IPS-NIHi11 (cell line): ENCODE measurements around the gene SDK1.

Source experiments
- DNase-seq: peaks from one replicate; pipeline ENCODE4 v3.0.0; 2012; ENCODE audit warnings: mixed read lengths, low spot score

The SDK1 gene

DNA sequence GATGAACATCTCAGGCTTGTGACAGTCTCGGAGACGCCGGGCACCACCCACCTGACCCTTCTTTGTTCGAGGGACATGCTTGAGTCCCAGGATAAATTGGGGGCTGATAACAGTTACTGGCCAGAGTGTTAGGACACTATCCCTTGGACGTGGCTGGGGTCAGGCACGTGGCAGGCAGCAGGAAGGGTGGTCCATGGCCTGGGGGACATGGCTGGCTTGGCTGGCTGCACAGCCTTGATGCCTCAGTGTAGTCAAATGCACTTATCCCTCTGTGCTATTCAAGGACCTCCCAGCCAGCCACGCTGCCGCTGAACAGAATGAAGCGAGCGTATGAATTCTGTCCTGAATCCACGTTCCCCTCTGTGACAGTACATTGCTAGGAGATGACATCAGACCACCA lies 719.0 kb downstream of the SDK1 start:
- DNase-seq: no peak

DNA sequence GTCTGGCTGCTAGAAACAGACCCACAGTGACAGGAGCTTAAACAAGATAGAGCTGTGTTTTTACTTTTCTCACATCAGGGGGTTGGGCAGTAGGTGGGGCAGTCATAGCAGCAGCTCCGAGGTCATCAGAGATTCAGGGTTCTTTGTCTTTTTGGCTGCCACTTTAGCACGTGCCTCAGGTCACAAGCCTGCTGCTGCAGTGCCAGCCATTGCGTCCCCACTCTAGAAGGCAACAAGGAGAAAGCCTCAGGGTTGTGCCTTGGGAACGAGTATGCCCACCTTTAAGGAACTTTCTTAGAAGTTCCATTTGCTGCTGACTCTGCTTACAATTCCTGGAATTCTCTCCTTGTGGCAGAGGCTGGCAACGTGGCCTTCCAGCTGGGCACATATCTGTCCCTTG lies 720.4 kb downstream of the SDK1 start:
- DNase-seq: no peak

DNA sequence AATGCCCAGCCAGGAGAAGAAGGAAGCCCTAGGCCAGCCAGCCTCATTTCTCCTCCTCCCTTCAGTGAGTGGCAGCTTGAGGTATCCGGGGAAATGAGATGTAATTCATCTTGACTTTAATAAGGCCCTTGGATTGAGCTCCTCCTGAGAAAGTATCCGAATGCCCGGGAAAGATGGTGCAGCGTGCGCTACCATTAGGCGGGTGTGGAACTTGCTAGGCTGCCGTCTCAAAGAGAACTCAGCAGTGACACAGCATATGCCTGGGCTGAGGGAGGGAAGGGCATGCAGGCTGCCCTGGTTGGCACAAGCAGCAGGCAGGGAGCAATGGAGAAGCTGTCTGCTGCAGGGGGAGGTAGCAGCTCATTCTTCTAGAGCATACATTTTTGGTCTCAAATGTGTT lies 721.2 kb downstream of the SDK1 start:
- DNase-seq: no peak

DNA sequence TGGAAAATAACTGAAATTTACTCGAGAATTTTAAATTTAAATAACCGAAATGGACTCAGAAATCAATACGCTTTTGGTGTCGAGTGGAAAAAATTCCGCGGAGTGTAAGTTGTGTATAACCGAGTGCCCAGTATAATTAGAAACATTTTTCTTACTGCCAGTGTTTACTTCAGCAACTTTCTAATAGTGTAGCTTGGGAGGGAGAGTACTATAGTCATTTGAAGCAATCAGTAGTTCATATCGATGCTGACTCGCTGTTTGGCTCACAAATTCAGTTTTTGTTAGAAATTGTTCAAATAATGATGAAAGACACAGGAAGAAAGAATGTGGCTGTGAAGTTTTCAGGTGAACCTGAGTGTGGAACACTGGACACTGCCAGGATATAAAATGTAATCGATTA lies 722.5 kb downstream of the SDK1 start:
- DNase-seq: no peak

DNA sequence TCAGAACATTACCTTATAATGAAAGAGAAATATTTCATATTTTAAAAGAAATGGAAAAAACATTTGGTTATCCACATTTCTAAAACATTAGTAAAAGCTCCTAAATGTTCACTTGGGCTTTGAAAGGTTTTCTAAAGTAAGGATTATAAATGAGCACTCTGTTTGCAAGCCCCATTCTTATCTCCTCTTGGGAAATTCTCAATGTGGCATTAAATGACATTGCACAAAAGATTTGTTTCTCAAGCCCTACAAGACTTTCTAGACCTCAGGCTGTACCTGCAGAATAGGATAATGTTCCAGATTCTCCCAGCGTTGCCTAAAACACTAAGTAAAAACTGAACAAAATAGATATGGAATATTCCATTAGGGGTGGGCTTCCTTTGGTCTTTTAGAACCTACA lies 723.1 kb downstream of the SDK1 start:
- DNase-seq: no peak

DNA sequence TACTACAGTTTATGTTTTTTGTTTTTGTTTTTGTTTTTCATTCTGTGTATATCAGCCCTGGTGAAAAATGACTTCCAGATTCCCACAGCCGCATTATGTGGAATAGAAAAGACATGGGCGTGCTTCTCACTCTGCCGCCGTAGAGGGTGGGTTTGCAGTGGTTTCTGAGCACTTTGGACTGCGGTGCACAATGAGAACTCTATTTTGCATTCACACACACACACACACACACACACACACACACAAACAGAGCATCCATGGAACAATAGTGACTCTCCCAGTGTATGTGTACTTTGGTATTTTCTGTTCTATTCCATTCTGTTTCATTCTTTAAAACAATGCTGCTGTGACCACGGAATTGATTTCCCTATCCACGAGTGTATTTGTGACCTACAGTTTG lies 723.8 kb downstream of the SDK1 start:
- DNase-seq: no peak

DNA sequence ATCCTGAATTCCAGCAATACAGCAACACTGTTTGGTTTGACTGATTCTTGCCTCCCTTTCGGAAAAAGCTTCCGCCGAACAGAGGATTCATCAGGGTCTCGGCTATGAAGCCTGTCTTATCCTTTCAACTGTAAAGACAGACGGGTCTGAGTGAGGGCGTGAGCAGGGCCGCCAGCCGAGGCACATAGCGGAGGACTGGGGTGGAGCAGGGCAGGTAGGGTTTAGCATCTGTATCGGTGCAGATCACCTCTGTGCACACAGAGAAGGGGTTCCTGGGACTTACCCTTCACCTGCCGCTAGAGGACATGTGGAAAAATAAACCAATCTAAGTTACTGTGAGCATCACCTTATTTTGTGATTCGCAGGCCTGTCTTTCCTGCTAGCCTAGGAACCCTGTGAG lies 724.2 kb downstream of the SDK1 start:
- no peak for DNase-seq

DNA sequence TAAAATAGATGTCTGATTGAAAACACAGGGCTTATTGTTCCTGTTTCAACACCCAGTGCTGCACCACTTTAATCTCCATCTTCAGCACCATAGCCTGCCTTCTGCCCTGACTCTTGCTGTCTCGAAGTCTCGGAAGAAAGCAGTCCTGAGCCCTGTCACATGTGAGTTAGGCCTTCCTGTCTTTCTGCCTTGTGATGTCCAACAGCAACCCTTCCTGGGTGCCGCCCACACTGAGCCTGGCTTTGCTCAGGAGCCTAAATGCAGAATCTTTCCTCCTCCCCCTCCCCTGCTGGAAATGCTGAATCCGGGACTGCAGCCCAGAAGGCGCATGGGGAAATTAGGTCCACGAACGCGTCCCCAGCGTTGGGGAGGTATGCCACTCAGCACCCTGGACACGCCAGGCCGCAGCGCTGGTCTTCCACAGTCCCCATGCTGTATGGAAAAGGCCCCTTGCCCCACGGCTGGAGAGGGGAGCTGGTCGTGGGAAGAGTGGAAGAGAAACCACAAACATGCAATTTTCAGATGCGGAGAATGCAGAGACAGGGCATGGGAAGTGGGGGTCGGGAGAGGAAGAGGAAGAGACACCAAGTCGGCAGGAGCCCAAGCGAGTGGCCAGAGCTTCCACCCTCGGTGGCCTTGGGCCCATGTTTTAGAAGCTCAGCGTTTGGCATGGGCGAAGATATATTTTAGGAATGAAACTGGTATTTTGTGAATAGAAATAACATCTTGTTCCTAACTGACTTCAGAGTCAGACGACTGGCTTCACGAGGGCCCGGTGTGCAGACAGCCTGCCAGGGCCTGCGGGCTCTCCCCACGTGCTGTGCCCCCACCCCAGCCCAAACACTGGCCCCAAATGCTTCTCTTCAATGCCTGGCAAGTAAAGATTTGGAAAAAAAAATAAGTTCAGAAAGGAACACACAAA lies 724.9 kb downstream of the SDK1 start:
- DNase-seq: no peak

DNA sequence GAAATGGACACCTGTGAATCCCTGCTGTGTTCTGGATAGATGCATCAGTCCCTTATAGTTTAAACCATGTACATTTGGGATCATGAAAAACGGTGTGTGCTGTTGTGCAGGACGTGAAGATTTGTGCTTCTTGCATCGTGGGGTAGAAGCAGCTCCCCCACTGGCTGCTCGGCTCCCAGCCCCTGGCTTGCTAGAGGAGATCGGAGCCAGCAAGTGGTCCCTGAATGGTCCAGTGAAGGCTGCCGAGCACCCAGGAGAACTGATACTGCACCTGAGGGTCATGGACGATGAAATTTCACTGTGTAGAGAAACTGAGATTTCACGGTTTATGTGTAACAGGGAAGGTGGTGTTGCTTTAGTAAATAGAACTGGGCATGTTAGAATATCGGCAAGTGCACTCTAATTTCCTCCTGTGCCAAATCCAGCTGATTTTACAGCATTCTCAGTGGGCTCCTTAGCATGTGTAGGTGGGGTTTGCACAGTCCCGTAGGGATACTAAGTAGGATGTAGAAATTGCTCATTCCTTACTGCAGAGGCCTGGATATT lies 726.0 kb downstream of the SDK1 start:
- no peak for DNase-seq

DNA sequence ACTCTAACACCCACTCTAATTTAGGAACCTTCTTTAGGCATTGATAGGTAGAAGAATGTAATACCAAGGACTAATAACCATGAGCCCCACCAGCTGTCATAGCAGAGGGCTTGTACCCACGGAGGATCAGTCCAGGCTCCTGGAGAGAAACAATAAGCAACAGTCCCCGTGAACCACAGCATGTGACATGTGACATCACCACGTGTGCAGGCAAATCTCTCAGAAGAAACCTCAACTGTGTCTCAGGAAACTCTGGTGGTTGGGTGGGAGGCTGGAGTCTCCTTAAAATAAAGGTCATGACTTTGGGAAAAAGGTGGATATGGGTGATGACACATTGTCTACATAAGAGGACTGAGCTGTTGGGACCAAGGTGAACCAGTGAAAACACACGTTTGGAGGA lies 727.2 kb downstream of the SDK1 start:
- DNase-seq: no peak

DNA sequence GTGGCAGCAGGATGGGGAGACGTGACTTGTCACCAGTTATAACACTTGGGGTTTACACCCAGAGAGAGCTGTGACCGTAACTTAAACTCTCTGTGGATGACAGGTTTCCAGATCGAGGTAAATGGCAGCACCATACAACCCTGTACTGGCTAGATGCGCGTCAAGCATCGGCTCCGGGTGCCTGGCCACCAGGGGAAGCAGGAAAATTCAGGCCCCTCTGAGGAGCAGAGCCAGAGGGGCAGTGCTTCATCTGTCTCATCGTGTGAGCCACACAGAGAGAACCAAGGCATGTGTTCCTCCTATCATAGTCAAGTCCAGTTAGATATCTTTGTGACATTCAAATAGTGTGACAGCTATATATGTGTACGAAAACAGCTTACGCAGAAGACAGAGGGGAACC lies 728.9 kb downstream of the SDK1 start:
- no peak for DNase-seq

DNA sequence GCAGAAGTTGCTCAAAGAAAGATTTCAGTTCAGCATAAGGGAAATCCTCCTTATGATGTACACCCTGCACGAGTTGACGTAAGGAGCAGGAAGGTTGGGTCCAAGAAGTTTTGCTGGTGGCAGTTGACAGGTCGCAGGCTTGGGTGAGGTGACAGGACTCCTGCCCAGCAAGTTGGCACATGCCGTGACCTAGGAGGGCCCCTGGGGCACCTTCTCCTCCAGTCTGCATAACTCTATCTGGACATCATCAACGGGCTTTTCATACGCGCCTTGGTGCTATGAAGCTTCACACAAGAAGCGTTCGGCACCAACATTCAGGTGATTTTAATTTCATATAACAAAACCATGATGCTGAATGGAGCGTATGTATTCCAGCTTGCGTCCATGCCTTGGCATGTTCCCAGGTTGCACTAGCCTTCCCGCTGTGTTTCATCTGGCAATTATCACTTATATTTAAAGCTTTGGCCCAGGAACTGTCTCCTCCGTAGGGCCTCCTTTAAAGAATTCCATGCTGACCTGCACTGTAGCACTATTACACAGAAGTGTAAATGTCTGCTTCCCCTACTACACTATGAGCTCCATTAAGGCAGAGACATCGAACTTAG lies 729.4 kb downstream of the SDK1 start:
- no peak for DNase-seq

DNA sequence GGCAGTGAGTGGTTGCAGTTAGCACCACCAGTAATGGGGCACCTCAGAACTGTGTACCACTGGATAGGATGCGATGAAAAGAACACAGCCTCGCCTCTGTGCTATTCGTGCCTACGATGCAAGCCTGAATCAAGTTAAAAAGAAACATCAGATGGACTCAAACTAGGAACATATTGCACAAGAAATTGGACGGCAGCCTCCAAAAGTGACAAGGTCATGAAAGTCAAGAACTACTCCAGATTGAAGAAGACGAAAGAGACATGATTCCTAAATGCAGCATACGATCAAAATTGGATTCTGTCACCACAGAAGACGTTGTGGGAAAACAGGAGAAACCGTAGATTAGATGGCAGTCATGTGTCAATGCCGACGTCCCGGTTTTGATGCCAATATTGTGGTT lies 732.9 kb downstream of the SDK1 start:
- no peak for DNase-seq

DNA sequence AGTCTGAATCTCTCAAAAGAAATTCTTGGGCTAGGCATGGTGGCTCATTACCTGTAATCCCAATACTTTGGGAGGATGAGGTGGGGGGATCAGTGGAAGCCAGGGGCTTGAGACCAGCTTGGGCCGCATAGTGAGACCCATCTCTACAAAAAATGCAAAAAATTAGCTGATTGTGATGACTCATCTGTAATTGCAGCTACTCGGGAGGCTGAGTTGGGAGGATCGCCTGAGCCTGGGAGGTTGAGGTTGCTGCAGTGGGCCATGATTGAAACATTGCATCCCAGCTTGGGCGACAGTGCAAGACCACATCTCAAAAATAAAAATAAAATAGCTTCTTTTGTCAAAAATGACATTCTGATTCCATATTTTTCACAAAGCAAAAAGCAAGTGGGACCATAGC lies 736.3 kb downstream of the SDK1 start:
- DNase-seq: no peak

DNA sequence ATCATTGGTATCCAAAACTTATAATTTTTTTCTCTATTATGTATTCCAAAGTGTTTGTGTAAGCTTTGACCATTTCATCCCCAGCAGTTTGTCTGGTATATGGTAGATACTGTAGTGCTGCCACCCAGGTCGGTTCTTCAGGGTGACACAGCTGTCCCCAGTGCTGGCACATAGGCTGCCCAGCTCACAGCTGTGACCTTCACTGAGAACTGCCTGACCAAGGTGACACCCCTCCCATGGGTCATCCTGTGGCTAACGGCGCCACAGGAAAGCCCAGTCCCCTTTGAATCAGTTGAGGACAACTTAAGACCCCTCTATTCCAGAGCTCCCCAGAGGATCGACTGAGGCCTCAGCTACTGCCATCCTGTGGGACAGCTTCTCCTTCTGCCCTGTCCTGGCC lies 736.8 kb downstream of the SDK1 start:
- DNase-seq: no peak

DNA sequence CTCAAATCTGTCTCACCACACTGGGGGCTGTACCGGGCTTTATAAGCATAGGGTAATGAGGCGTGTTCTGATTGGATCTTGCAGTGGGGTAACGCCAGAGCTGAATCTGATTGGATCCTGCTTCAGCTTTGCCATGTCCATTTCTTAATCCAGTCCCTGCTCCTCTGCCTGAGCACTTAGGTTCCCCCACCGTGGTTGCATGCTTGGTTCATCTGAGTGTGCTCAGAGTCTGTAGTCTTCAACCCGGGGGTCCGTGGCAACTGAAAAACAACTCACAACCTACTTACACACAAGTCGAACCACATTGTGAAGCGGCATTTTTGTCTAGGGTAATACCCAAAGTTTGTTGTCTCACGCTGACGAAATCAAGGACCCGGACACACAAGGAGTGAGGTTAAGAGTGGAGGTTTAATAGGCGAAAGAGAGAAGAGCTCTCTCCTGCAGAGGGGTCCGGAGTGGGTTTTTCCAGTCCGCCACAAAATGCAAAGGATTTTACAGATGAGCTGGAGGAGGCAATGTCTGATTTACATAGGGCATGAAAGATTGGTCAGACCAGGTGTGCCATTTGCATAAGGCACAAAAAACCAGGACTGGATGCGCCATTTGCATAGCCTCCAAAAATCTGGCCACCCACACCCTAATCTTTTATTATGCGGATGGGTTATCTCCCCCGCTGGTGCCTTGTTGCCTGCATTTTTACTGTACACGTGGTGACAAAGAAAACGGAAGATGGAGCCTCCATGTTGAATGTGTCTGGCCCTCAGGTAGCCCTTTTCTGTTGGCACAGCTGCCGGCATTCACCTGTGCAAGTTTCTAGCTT lies 739.3 kb downstream of the SDK1 start:
- no peak for DNase-seq

DNA sequence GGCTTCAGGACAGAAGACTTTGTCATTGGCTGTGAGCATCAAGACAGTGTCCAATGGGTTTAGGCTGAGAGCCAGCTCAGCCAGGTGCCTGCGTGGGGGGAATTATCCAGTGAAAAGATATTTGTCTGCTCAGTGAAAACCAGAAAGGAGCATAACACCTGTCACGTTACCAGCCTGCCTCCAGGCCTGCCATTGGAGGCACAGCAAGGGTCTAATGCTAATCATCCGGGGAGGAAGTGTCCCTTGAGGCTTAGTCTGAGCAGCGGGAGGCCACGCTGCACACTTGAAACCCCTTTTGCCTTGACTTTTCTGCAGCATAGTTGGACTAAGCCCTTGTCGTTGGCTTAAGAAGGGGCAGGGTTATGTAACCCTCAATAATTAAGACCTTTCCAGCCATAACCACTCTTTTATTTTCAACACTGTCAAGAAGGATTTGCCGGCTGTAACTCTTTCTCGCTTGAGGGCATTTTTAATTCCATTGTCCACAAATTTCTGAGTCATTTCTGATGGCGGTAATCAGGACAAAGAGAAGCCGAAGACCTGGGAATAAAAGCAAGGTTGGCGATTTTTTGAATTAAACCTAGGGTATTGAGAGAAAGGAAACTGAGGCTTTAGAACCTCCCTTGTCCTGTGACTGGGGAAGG lies 741.5 kb downstream of the SDK1 start:
- no peak for DNase-seq

DNA sequence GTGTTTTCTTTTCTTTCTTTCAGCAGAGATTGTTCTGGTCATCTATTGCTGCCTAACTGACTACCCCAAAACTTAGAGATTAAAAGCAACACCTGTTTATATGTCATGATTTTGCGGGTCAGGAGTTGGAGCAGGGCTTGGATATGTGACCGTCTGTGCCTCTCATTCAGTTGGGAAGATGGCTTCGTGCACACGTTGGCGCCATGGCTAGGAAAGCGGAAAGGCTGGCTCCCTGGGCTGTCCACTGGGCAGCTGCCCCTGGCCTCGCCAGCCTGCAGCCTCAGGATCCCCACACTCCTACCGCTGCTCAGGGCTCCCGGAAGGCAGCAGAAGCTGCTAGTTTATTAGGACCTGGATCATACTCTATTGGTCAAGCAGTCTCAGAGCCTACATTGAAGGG lies 742.9 kb downstream of the SDK1 start:
- DNase-seq: no peak

DNA sequence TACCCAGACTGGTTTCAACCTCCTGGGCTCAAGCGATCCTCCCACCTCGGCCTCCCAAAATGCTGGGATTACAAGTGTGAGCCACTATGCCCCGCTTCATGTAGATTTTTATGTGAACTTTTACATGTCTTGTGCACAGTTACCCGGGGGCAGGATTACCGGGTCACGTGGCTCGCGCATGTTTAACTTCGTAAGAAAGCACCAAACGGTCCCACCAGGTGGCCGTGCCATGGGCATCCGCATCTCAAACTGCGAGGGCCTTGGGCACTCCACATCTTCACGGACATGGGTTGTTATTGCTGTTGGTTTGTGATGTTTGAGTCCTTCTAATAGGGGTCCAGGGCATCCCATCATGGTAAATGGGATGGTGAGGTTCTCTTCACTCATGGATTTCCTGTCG lies 744.4 kb downstream of the SDK1 start:
- no peak for DNase-seq

DNA sequence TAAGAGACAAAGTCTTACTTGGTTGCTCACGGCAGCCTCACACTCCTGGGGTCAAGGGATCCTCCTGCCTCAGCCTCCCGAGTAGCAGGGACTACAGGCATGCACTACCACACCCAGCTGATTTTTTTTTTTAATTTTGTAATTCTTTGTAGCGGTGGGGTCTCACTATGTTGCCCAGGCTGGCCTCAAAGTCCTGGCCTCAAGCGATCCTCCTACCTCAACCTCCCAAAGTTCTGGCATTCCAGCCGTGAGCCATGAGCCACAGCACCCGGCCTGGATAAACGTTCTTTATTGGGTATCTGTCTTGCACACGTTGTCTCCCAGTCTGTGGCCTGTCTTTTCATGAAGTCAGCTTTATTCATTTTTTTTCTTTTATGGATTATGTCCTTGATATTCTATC lies 744.9 kb downstream of the SDK1 start:
- no peak for DNase-seq

DNA sequence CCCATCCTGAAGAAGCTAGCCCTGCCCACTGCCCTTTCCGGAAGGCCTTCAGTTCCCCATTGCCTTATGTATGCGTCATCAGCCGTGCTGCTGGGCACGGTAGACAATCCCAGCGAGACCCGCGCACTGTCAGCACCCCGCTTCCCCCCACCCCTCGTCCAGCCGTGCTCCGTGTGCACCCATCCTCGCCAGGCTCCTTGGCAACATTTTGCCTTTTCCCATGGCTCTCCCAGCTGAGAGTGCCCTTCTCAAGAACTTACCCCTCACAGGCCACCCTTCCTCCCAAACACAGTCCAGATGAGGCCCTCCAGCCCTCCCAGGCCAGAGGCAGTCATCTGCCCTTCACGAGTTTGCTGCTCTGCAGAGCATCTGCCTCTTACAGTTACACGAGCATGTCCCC lies 747.3 kb downstream of the SDK1 start:
- DNase-seq: no peak

DNA sequence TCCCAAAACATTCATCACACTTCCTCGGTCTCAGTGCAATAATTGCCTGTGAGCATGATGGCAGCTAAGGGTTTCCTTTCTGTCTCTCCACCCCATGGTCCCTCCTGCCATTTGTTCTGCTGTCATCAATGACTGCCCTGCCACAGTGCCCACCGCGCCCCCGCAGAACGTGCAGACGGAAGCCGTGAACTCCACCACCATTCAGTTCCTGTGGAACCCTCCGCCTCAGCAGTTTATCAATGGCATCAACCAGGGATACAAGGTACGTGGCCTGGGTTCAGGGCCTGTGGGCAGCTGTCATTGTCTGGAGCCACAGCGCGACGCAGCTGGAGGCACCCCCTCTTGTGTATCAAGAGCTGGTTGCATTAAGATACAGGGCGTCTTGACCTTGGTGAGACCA lies 748.1 kb downstream of the SDK1 start:
- DNase-seq: no peak
